GM12891 (cell line): ENCODE results near the gene BDH1.

Source experiments
- DNase-seq: peaks from one replicate; pipeline ENCODE4 v3.0.0; 2011; ENCODE audit warnings: low spot score; ENCODE audit not compliant: insufficient read length
- FAIRE-seq: peaks from 2 replicates; lab custom pipeline; 2011; peaks lifted over from hg19 to GRCh38; lab: Jason Lieb, UNC
- PAX5 ChIP-seq: IDR thresholded peaks from 2 replicates; pipeline ENCODE4 v1.6.1; 2011; ENCODE audit warnings: low read length, moderate library complexity, mild to moderate bottlenecking; ENCODE audit not compliant: insufficient read depth, severe bottlenecking
- POLR2A ChIP-seq: IDR thresholded peaks from 2 replicates; pipeline ENCODE4 v1.6.1; 2011; ENCODE audit warnings: low read depth, low read length, control low read depth
- POLR2AphosphoS5 ChIP-seq: IDR thresholded peaks from 2 replicates; pipeline ENCODE4 v1.6.1; 2011; ENCODE audit warnings: low read depth, low read length, control low read depth
- POU2F2 ChIP-seq: IDR thresholded peaks from 2 replicates; pipeline ENCODE4 v1.6.1; 2011; ENCODE audit warnings: low read depth, mild to moderate bottlenecking, control low read depth, low read length, moderate library complexity
- SPI1 ChIP-seq: IDR thresholded peaks from 2 replicates; pipeline ENCODE4 v1.6.1; 2011; ENCODE audit warnings: low read depth, low read length, control low read depth
- TAF1 ChIP-seq: IDR thresholded peaks from 2 replicates; pipeline ENCODE4 v1.6.1; 2011; ENCODE audit warnings: low read depth, low read length, control low read depth

Gene BDH1

GRCh38 chr3:197550489-197550888 is 5.3 kb downstream of the BDH1 start:
- TF ChIP-seq SPI1 (no peak), PAX5 (no peak), TAF1 (no peak), POLR2AphosphoS5 (no peak), POU2F2 (no peak), POLR2A (no peak)
- DNase-seq (no peak), FAIRE-seq (no peak)

GRCh38 chr3:197549261-197549885 is 6.4 kb downstream of the BDH1 start:
- TF ChIP-seq SPI1 (no peak), POU2F2 (no peak), TAF1 (no peak), POLR2AphosphoS5 (no peak), POLR2A (no peak), PAX5 (no peak)
- no peak for FAIRE-seq
- no peak for DNase-seq

GRCh38 chr3:197547306-197548011 is 8.3 kb downstream of the BDH1 start:
- DNase-seq (no peak), FAIRE-seq (no peak)
- TF ChIP-seq POU2F2 (no peak), POLR2A (no peak), PAX5 (no peak), TAF1 (no peak), SPI1 (no peak), POLR2AphosphoS5 (no peak)

- TF ChIP-seq PAX5 (no peak), TAF1 (no peak), POLR2A (no peak), POU2F2 (no peak), SPI1 (no peak), POLR2AphosphoS5 (no peak)
- DNase-seq (no peak), FAIRE-seq (no peak)
Observed at GRCh38 chr3:197546307-197547085, 9.3 kb downstream of the BDH1 start.

- FAIRE-seq (no peak), DNase-seq (no peak)
- TF ChIP-seq TAF1, result no peak
- no peak for TF ChIP-seq POU2F2
- no peak for TF ChIP-seq POLR2A
- no peak for TF ChIP-seq POLR2AphosphoS5
- no peak for TF ChIP-seq PAX5
- no peak for TF ChIP-seq SPI1
Observed at GRCh38 chr3:197545571-197545970, 10.2 kb downstream of the BDH1 start.

- FAIRE-seq (no peak), DNase-seq (no peak)
- TF ChIP-seq SPI1 (no peak), POLR2AphosphoS5 (no peak), POLR2A (no peak), POU2F2 (no peak), TAF1 (no peak), PAX5 (no peak)
Observed at GRCh38 chr3:197545101-197545500, 10.7 kb downstream of the BDH1 start.

- no peak for TF ChIP-seq SPI1
- no peak for TF ChIP-seq POLR2AphosphoS5
- TF ChIP-seq TAF1, result no peak
- no peak for TF ChIP-seq POU2F2
- no peak for TF ChIP-seq PAX5
- TF ChIP-seq POLR2A, result no peak
- FAIRE-seq (no peak), DNase-seq (no peak)
Observed at GRCh38 chr3:197542741-197543454, 12.9 kb downstream of the BDH1 start.

GRCh38 chr3:197541756-197542539 is 13.8 kb downstream of the BDH1 start:
- DNase-seq (no peak), FAIRE-seq (no peak)
- TF ChIP-seq SPI1, result no peak
- no peak for TF ChIP-seq POU2F2
- no peak for TF ChIP-seq TAF1
- TF ChIP-seq POLR2AphosphoS5, result no peak
- no peak for TF ChIP-seq PAX5
- TF ChIP-seq POLR2A, result no peak
